Tibial nerve (tissue), 4 donors: Measurements from ENCODE around the gene ADCY10. TPM values are rescaled to one million over a fixed set of nuclear protein-coding genes. Genes with fewer than 3 reads are reported as not detected.

Experiments
- DNase-seq, 2 donors: peaks; one replicate each; pipeline ENCODE4 v3.0.0-alpha.2; 2019; ENCODE audit warnings: low spot score in 2 of 2
- H3K27ac ChIP-seq, 4 donors: fragments of 200-600 bp; sonication (generic) in 3 of 4; one replicate each; pipeline ENCODE4 v1.5.1; 2017 to 2019; ENCODE audit warnings: mild to moderate bottlenecking in 1 of 4
- H3K27me3 ChIP-seq, 2 donors: fragments of 200-600 bp; sonication (generic) in 1 of 2; one replicate each; pipeline versions ENCODE4 v1.5.1 to v1.6.0; 2017 to 2019
- H3K36me3 ChIP-seq, 3 donors: fragments of 200-600 bp; sonication (generic); one replicate each; pipeline ENCODE4 v1.5.1; 2018 to 2019
- H3K4me1 ChIP-seq, 4 donors: fragments of 200-600 bp; sonication (generic) in 3 of 4; one replicate each; pipeline ENCODE4 v1.5.1; 2017 to 2019
- H3K4me3 ChIP-seq, 4 donors: fragments of 200-600 bp; sonication (generic) in 3 of 4; one replicate each; pipeline ENCODE4 v1.5.1; 2017 to 2019; ENCODE audit warnings: mild to moderate bottlenecking in 1 of 4, moderate library complexity in 1 of 4
- H3K9me3 ChIP-seq, 4 donors: fragments of 200-600 bp; sonication (generic) in 3 of 4; one replicate each; pipeline ENCODE4 v1.5.1; 2017 to 2019
- EP300 ChIP-seq, 2 donors: sonication (generic); formaldehyde crosslinking; IDR thresholded peaks; one replicate each; pipeline ENCODE4 v1.6.1; 2017; ENCODE audit warnings: antibody characterized with exemption in 2 of 2, mild to moderate bottlenecking in 1 of 2
- POLR2A ChIP-seq, 2 donors: fragments of 450-650 bp; IDR thresholded peaks; one replicate each; pipeline ENCODE4 v1.6.1; 2017; ENCODE audit warnings: antibody characterized with exemption in 2 of 2, mild to moderate bottlenecking in 2 of 2, moderate library complexity in 2 of 2
- WGBS, 2 donors: methylation state at CpG; one replicate each; pipeline ENCODE4 v1.1.5; 2018; 5-methylcytosine and 5-hydroxymethylcytosine counted together
- total RNA-seq, 4 donors: library from RNA; depleted of rRNA; stranded (reverse); fragments of >200 nt; gene quantifications; one replicate each; pipeline ENCODE4 v1.1.0, GENCODE V29; 2016
- TF ChIP-seq, protein P1 (sequence below), 5 experiments: fragments of 200-600 bp in 3 of 5; fragments of 450-650 bp in 2 of 5; sonication (generic) in 3 of 5; IDR thresholded peaks; one replicate each; pipeline ENCODE4 v1.5.1; 2016 to 2019; ENCODE audit warnings: antibody characterized with exemption in 5 of 5, mild to moderate bottlenecking in 3 of 5, moderate library complexity in 2 of 5

ADCY10 gene
- total RNA-seq, 4 donors from 2014 or later, result not detected

DNA sequence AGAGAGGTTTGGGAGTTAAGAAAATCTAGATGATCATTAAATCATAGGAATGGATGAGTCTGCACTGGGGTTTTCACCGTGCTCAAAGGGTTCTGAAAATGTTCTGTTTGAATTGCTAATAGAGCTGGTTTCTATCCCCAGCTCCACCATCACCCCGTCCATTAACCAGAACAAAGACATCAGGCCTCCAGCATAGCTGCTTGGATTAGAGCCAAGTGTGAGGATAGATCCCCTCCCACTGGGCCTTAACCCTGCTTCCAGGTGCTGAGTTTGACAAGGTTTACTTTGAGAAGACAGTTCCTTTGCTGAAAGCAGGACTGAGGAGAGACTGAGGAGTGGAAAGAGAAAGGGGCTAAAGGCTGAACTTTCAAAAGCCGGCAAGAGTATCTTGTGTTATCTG, 143.8 kb downstream of the ADCY10 start:
- H3K36me3 ChIP-seq, result peaks cover 0 to 51% (median 0%) of the 10 kb centered on the region in 3 donors
- H3K27ac ChIP-seq, result no peak overlapping the region
- WGBS, 2 donors, result 90 to 91% methylated on average over 3 of the region's 3 CpGs

DNA sequence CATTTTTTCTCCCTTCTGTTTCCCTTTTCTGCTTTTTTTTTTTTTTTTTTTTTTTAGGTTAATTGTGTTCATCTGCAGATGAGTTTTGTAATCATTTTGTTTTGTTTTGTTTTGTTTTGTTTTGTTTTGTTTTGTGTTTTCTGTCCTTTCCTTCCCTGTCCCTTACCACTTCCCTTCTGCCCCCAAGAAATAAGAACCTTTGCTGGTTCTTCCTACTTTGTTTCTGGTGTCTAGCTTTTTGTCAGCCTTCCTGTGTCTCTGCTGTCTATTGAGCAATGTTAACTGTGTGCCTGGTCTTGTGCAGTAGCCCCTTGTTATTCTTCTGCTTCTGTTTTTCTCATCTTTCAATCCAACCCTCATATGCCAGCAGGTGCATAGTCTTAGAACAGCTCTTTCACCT, 146.2 kb downstream of the ADCY10 start:
- Histone ChIP-seq H3K4me1 (peaks cover 0 to 25% (median 0%) of the 10 kb centered on the region in 4 donors), H3K27ac (no peak overlapping the region), H3K9me3 (no peaks in the 10 kb centered on the region), H3K36me3 (peaks cover 0 to 36% (median 0%) of the 10 kb centered on the region in 3 donors), H3K27me3 (no peaks in the 10 kb centered on the region), H3K4me3 (no peak overlapping the region)
- no peak for DNase-seq
- TF ChIP-seq POLR2A (IDR thresholded peaks at IDR 0.05) (no peak), EP300 (IDR thresholded peaks at IDR 0.05) (no peak)
- TF ChIP-seq, protein P1, sequence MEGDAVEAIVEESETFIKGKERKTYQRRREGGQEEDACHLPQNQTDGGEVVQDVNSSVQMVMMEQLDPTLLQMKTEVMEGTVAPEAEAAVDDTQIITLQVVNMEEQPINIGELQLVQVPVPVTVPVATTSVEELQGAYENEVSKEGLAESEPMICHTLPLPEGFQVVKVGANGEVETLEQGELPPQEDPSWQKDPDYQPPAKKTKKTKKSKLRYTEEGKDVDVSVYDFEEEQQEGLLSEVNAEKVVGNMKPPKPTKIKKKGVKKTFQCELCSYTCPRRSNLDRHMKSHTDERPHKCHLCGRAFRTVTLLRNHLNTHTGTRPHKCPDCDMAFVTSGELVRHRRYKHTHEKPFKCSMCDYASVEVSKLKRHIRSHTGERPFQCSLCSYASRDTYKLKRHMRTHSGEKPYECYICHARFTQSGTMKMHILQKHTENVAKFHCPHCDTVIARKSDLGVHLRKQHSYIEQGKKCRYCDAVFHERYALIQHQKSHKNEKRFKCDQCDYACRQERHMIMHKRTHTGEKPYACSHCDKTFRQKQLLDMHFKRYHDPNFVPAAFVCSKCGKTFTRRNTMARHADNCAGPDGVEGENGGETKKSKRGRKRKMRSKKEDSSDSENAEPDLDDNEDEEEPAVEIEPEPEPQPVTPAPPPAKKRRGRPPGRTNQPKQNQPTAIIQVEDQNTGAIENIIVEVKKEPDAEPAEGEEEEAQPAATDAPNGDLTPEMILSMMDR (IDR thresholded peaks at IDR 0.05), result no peak

More for the DNA sequence above, 143.8 kb downstream of the ADCY10 start:
- TF ChIP-seq EP300 (IDR thresholded peaks at IDR 0.05), result no peak
- no peak for TF ChIP-seq POLR2A (IDR thresholded peaks at IDR 0.05)
- TF ChIP-seq, protein P1 (IDR thresholded peaks at IDR 0.05), result no peak
- no peaks in the 10 kb centered on the region for H3K27me3 ChIP-seq
- no peak for DNase-seq
- H3K9me3 ChIP-seq, result no peaks in the 10 kb centered on the region
- peaks cover 0 to 5% (median 0%) of the 10 kb centered on the region in 4 donors for H3K4me1 ChIP-seq
- H3K4me3 ChIP-seq, result no peak overlapping the region

DNA sequence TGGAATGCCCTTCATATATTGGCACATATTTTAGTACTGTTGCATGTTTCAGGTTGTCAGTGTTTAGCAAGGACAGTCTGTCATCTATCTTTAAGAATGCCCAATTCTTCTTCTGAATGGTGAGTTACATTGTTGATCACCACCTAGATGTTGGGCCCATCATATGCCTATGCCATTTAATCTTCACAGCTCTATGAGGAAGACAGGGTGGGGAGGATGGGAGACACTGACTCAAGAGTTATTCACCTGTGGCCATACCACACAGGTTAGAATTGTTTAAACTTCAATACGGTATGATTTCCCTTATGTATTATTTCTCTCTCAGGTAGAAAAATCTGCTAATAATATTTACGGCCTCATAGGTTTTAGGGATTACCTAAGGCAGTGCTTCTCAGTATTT, 147.4 kb downstream of the ADCY10 start:
- DNase-seq, result no peak
- Histone ChIP-seq H3K27ac (no peak overlapping the region), H3K36me3 (peaks cover 0 to 24% (median 0%) of the 10 kb centered on the region in 3 donors), H3K27me3 (no peaks in the 10 kb centered on the region), H3K4me1 (peaks cover 0 to 36% (median 2%) of the 10 kb centered on the region in 4 donors), H3K4me3 (no peak overlapping the region), H3K9me3 (no peaks in the 10 kb centered on the region)
- WGBS, 2 donors, result 95 to 97% methylated on average over 2 of the region's 2 CpGs
- TF ChIP-seq POLR2A (IDR thresholded peaks at IDR 0.05), result no peak
- TF ChIP-seq, protein P1 (IDR thresholded peaks at IDR 0.05), result no peak
- no peak for TF ChIP-seq EP300 (IDR thresholded peaks at IDR 0.05)

DNA sequence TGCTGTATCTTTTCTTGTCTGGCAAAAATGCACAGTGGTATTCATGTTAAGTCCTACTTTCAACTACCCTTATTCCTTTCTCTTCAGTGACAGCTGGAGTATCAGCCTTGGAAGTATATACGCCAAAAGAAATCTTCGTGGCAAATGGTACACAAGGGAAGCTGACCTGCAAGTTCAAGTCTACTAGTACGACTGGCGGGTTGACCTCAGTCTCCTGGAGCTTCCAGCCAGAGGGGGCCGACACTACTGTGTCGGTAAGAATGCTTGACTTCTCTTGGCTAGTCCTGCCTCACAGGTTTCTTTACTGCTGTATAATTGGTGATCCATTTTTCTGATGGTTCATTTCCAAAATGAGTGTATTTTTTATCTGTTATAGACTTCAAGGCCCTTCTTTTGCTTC, 148.4 kb downstream of the ADCY10 start:
- Histone ChIP-seq H3K9me3 (no peaks in the 10 kb centered on the region), H3K27ac (no peak overlapping the region), H3K4me3 (no peak overlapping the region), H3K36me3 (peaks cover 0 to 19% (median 0%) of the 10 kb centered on the region in 3 donors), H3K27me3 (no peaks in the 10 kb centered on the region), H3K4me1 (peaks cover 0 to 43% (median 2%) of the 10 kb centered on the region in 4 donors)
- WGBS, 2 donors, result 85 to 88% methylated on average over 6 of the region's 6 CpGs
- DNase-seq, result no peak
- TF ChIP-seq EP300 (IDR thresholded peaks at IDR 0.05) (no peak), POLR2A (IDR thresholded peaks at IDR 0.05) (no peak)
- TF ChIP-seq, protein P1 (IDR thresholded peaks at IDR 0.05), result no peak

DNA sequence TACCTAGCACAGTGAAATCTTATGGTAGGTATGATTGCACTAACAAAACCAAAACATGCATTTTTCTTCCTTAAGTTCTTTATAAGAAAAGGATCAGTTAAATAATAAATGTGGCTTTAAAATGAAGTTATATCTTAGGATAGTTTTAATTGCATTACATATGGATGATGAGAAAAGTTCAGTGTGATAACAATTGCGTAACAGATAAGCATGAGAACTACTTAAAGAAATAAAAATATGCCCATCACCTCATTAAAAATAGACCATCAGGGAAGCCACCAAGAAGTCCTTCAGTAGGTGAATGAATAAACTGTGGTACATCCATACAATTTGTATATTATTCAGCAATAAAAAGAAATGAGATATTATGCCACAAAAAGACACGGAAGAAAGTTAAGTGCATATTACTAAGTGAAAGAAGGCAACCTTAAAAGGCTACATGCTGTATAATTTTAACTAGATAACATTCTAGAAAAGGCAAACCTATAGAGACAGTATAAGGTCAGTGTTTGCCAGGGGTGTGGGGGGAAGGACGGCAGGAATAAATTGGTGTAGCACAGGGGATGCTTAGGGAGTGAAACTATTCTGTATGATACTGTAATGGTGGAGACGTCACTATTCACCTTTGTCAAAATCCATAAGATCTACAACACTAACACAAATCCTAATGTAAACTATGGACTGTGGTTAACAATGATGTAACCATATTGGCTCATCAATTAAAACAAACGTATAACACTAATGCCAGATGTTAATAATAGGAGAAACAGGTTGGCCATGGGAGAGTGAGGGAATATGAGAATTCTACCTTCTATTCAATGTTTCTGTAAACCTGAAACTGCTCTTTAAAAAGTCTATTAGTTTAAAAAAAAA, 149.2 kb downstream of the ADCY10 start:
- 92 to 93% methylated on average over 5 of the region's 5 CpGs for WGBS, 2 donors
- H3K27me3 ChIP-seq, result no peaks in the 10 kb centered on the region
- no peak overlapping the region for H3K27ac ChIP-seq
- H3K36me3 ChIP-seq, result peaks cover 0 to 19% (median 0%) of the 10 kb centered on the region in 3 donors
- H3K4me3 ChIP-seq, result no peak overlapping the region
- H3K9me3 ChIP-seq, result no peaks in the 10 kb centered on the region
- peaks cover 0 to 44% (median 2%) of the 10 kb centered on the region in 4 donors for H3K4me1 ChIP-seq
- no peak for DNase-seq
- TF ChIP-seq POLR2A (IDR thresholded peaks at IDR 0.05), result no peak
- no peak for TF ChIP-seq EP300 (IDR thresholded peaks at IDR 0.05)
- TF ChIP-seq, protein P1 (IDR thresholded peaks at IDR 0.05), result no peak
